ENCODE data around the gene FHL1. TPM values are rescaled to one million over a fixed set of nuclear protein-coding genes. Genes with fewer than 3 reads are reported as not detected.

FHL1 gene
- total and polyA plus RNA-seq, 4 donors, result 875 to 2,126 (median 1,619) TPM

GRCh38 chrX:136201601-136202000, 54.3 kb downstream of the FHL1 start:
- H3K4me1 ChIP-seq (ENCODE audit: control insufficient read depth in 1 of 2, insufficient read depth in 2 of 2, low read length in 2 of 2), result no peaks in the 10 kb centered on the region
- ATAC-seq (ENCODE audit: low FRiP score) (no peak), DNase-seq (no peak)
- H3K27ac ChIP-seq (ENCODE audit: low read depth in 1 of 2, low read length in 2 of 2), result peak overlapping the region in 1 of 2 donors; percentile 89
- no peaks in the 10 kb centered on the region for H3K9me3 ChIP-seq (ENCODE audit: control insufficient read depth, low read length)
- intact Hi-C loops (cut with DNase I), result loop anchor here in 1 of 2 donors (5.0 kb wide), 1 partner anchor 34 kb away; no protein-coding TSS in a partner anchor
- 51 to 67% methylated on average over 5 of the region's 5 CpGs for WGBS, 2 donors
- H3K27me3 ChIP-seq (ENCODE audit: control insufficient read depth in 1 of 2, insufficient read depth in 2 of 2, low read length in 1 of 2), result no peaks in the 10 kb centered on the region
- no peaks in the 10 kb centered on the region for H3K36me3 ChIP-seq (ENCODE audit: control insufficient read depth in 1 of 2, insufficient read depth in 2 of 2, low read length in 1 of 2)
- H3K4me3 ChIP-seq (ENCODE audit: low read length in 2 of 2), result peak overlapping the region in 1 of 2 donors; percentile 11

GRCh38 chrX:136202889-136203288, 55.6 kb downstream of the FHL1 start:
- Histone ChIP-seq H3K27me3 (ENCODE audit: control insufficient read depth in 1 of 2, insufficient read depth in 2 of 2, low read length in 1 of 2) (no peaks in the 10 kb centered on the region), H3K9me3 (ENCODE audit: control insufficient read depth, low read length) (no peaks in the 10 kb centered on the region), H3K4me1 (ENCODE audit: control insufficient read depth in 1 of 2, insufficient read depth in 2 of 2, low read length in 2 of 2) (no peaks in the 10 kb centered on the region), H3K36me3 (ENCODE audit: control insufficient read depth in 1 of 2, insufficient read depth in 2 of 2, low read length in 1 of 2) (peaks cover 0 to 10% of the 10 kb centered on the region in 2 donors), H3K4me3 (ENCODE audit: low read length in 2 of 2) (no peak overlapping the region), H3K27ac (ENCODE audit: low read depth in 1 of 2, low read length in 2 of 2) (peak overlapping the region in 1 of 2 donors; percentile 91)
- WGBS, 2 donors, result 6 to 25% methylated on average over 5 of the region's 5 CpGs
- ATAC-seq (ENCODE audit: low FRiP score) (peak; percentile 26), DNase-seq (no peak)
- intact Hi-C loops (cut with DNase I), result loop anchor here in 1 of 2 donors (5.0 kb wide), 1 partner anchor 36 kb away; no protein-coding TSS in a partner anchor

- peaks cover 0 to 12% of the 10 kb centered on the region in 2 donors for H3K36me3 ChIP-seq (ENCODE audit: control insufficient read depth in 1 of 2, insufficient read depth in 2 of 2, low read length in 1 of 2)
- ATAC-seq (ENCODE audit: low FRiP score) (no peak), DNase-seq (no peak)
- H3K4me1 ChIP-seq (ENCODE audit: control insufficient read depth in 1 of 2, insufficient read depth in 2 of 2, low read length in 2 of 2), result no peaks in the 10 kb centered on the region
- H3K27me3 ChIP-seq (ENCODE audit: control insufficient read depth in 1 of 2, insufficient read depth in 2 of 2, low read length in 1 of 2), result no peaks in the 10 kb centered on the region
- H3K4me3 ChIP-seq (ENCODE audit: low read length in 2 of 2), result no peak overlapping the region
- H3K27ac ChIP-seq (ENCODE audit: low read depth in 1 of 2, low read length in 2 of 2), result no peak overlapping the region
- intact Hi-C loops (cut with DNase I), result loop anchor here in 1 of 2 donors (5.0 kb wide), 1 partner anchor 36 kb away; no protein-coding TSS in a partner anchor
- no peaks in the 10 kb centered on the region for H3K9me3 ChIP-seq (ENCODE audit: control insufficient read depth, low read length)
Measured at GRCh38 chrX:136203438-136203837, 56.1 kb downstream of the FHL1 start.

- DNase-seq (no peak), ATAC-seq (ENCODE audit: low FRiP score) (no peak)
- peaks cover 0 to 13% of the 10 kb centered on the region in 2 donors for H3K36me3 ChIP-seq (ENCODE audit: control insufficient read depth in 1 of 2, insufficient read depth in 2 of 2, low read length in 1 of 2)
- H3K4me1 ChIP-seq (ENCODE audit: control insufficient read depth in 1 of 2, insufficient read depth in 2 of 2, low read length in 2 of 2), result no peaks in the 10 kb centered on the region
- H3K27me3 ChIP-seq (ENCODE audit: control insufficient read depth in 1 of 2, insufficient read depth in 2 of 2, low read length in 1 of 2), result no peaks in the 10 kb centered on the region
- peak overlapping the region in 1 of 2 donors; percentile 10 for H3K4me3 ChIP-seq (ENCODE audit: low read length in 2 of 2)
- H3K9me3 ChIP-seq (ENCODE audit: control insufficient read depth, low read length), result no peaks in the 10 kb centered on the region
- intact Hi-C loops (cut with DNase I), result loop anchor here (2.0 to 5.0 kb wide), 2 partner anchors 33 to 37 kb away; no protein-coding TSS in a partner anchor
- peak overlapping the region; percentile 18 to 44 for H3K27ac ChIP-seq (ENCODE audit: low read depth in 1 of 2, low read length in 2 of 2)
- WGBS, 2 donors, result 4 to 29% methylated on average over 3 of the region's 3 CpGs
Measured at GRCh38 chrX:136203951-136204350, 56.6 kb downstream of the FHL1 start.

- 7 to 38% methylated on average over 2 of the region's 2 CpGs for WGBS, 2 donors
- intact Hi-C loops (cut with DNase I), result loop anchor here (2.0 to 5.0 kb wide), 2 partner anchors 34 to 37 kb away; no protein-coding TSS in a partner anchor
- Histone ChIP-seq H3K9me3 (ENCODE audit: control insufficient read depth, low read length) (no peaks in the 10 kb centered on the region), H3K4me1 (ENCODE audit: control insufficient read depth in 1 of 2, insufficient read depth in 2 of 2, low read length in 2 of 2) (no peaks in the 10 kb centered on the region), H3K27me3 (ENCODE audit: control insufficient read depth in 1 of 2, insufficient read depth in 2 of 2, low read length in 1 of 2) (no peaks in the 10 kb centered on the region), H3K36me3 (ENCODE audit: control insufficient read depth in 1 of 2, insufficient read depth in 2 of 2, low read length in 1 of 2) (peaks cover 0 to 13% of the 10 kb centered on the region in 2 donors), H3K4me3 (ENCODE audit: low read length in 2 of 2) (no peak overlapping the region), H3K27ac (ENCODE audit: low read depth in 1 of 2, low read length in 2 of 2) (peak overlapping the region; percentile 18 to 83)
- ATAC-seq (ENCODE audit: low FRiP score) (peak; percentile 65), DNase-seq (peak in 1 of 2 donors; percentile 68)
Measured at GRCh38 chrX:136204571-136204970, 57.2 kb downstream of the FHL1 start.

GRCh38 chrX:136205882-136206380, 58.6 kb downstream of the FHL1 start:
- Histone ChIP-seq H3K36me3 (ENCODE audit: control insufficient read depth in 1 of 2, insufficient read depth in 2 of 2, low read length in 1 of 2) (peaks cover 0 to 13% of the 10 kb centered on the region in 2 donors), H3K9me3 (ENCODE audit: control insufficient read depth, low read length) (no peaks in the 10 kb centered on the region), H3K27me3 (ENCODE audit: control insufficient read depth in 1 of 2, insufficient read depth in 2 of 2, low read length in 1 of 2) (no peaks in the 10 kb centered on the region), H3K27ac (ENCODE audit: low read depth in 1 of 2, low read length in 2 of 2) (peak overlapping the region in 1 of 2 donors; percentile 43), H3K4me1 (ENCODE audit: control insufficient read depth in 1 of 2, insufficient read depth in 2 of 2, low read length in 2 of 2) (no peaks in the 10 kb centered on the region), H3K4me3 (ENCODE audit: low read length in 2 of 2) (peak overlapping the region in 1 of 2 donors; percentile 0)
- no peak for ATAC-seq (ENCODE audit: low FRiP score)
- DNase-seq, result no peak
- intact Hi-C loops (cut with DNase I), result loop anchor here in 1 of 2 donors (2.0 to 5.0 kb wide), 2 partner anchors 35 to 51 kb away; no protein-coding TSS in a partner anchor
- WGBS, 2 donors, result 22 to 48% methylated on average over 8 of the region's 8 CpGs

- H3K27ac ChIP-seq (ENCODE audit: low read depth in 1 of 2, low read length in 2 of 2), result peak overlapping the region in 1 of 2 donors; percentile 76
- no peaks in the 10 kb centered on the region for H3K4me1 ChIP-seq (ENCODE audit: control insufficient read depth in 1 of 2, insufficient read depth in 2 of 2, low read length in 2 of 2)
- no peaks in the 10 kb centered on the region for H3K9me3 ChIP-seq (ENCODE audit: control insufficient read depth, low read length)
- DNase-seq (no peak), ATAC-seq (ENCODE audit: low FRiP score) (no peak)
- H3K4me3 ChIP-seq (ENCODE audit: low read length in 2 of 2), result no peak overlapping the region
- H3K27me3 ChIP-seq (ENCODE audit: control insufficient read depth in 1 of 2, insufficient read depth in 2 of 2, low read length in 1 of 2), result no peaks in the 10 kb centered on the region
- intact Hi-C loops (cut with DNase I), result loop anchor here in 1 of 2 donors (5.0 kb wide), 1 partner anchor 50 kb away; no protein-coding TSS in a partner anchor
- 24 to 41% methylated on average over 6 of the region's 6 CpGs for WGBS, 2 donors
- H3K36me3 ChIP-seq (ENCODE audit: control insufficient read depth in 1 of 2, insufficient read depth in 2 of 2, low read length in 1 of 2), result peaks cover 0 to 16% of the 10 kb centered on the region in 2 donors
Measured at GRCh38 chrX:136206916-136207315, 59.6 kb downstream of the FHL1 start.

GRCh38 chrX:136207546-136207945, 60.2 kb downstream of the FHL1 start:
- 24 to 51% methylated on average over 4 of the region's 4 CpGs for WGBS, 2 donors
- no peak for DNase-seq
- Histone ChIP-seq H3K36me3 (ENCODE audit: control insufficient read depth in 1 of 2, insufficient read depth in 2 of 2, low read length in 1 of 2) (peaks cover 0 to 16% of the 10 kb centered on the region in 2 donors), H3K27ac (ENCODE audit: low read depth in 1 of 2, low read length in 2 of 2) (peak overlapping the region in 1 of 2 donors; percentile 26), H3K4me1 (ENCODE audit: control insufficient read depth in 1 of 2, insufficient read depth in 2 of 2, low read length in 2 of 2) (no peaks in the 10 kb centered on the region), H3K27me3 (ENCODE audit: control insufficient read depth in 1 of 2, insufficient read depth in 2 of 2, low read length in 1 of 2) (no peaks in the 10 kb centered on the region), H3K9me3 (ENCODE audit: control insufficient read depth, low read length) (no peaks in the 10 kb centered on the region), H3K4me3 (ENCODE audit: low read length in 2 of 2) (no peak overlapping the region)
- no peak for ATAC-seq (ENCODE audit: low FRiP score)
- intact Hi-C loops (cut with DNase I), result loop anchor here in 1 of 2 donors (5.0 kb wide), 1 partner anchor 50 kb away; no protein-coding TSS in a partner anchor

Data from aorta (tissue), 5 donors.